GM12874 (cell line): Measurements from ENCODE around the gene FAF1.

Experiments used
- CTCF ChIP-seq: IDR thresholded peaks from 2 replicates; pipeline ENCODE4 v1.5.1; 2011; ENCODE audit warnings: low read depth, mild to moderate bottlenecking, control low read depth, low read length, moderate library complexity; ENCODE audit not compliant: insufficient read depth

FAF1 gene

GRCh38 chr1:50609508-50609907 lies 350.6 kb downstream of the FAF1 start:
- no peak for TF ChIP-seq CTCF

GRCh38 chr1:50605186-50605875 lies 354.7 kb downstream of the FAF1 start:
- peak; percentile 43; the same call in 1 of the 2 replicates for TF ChIP-seq CTCF

- TF ChIP-seq CTCF = no peak
These were observed 355.5 kb downstream of the FAF1 start for GRCh38 chr1:50604580-50604979.

- no peak for TF ChIP-seq CTCF
These were observed 356.5 kb downstream of the FAF1 start for GRCh38 chr1:50603274-50604271.

GRCh38 chr1:50599546-50599945 lies 360.5 kb downstream of the FAF1 start:
- TF ChIP-seq CTCF = no peak

GRCh38 chr1:50595874-50596273 lies 364.2 kb downstream of the FAF1 start:
- TF ChIP-seq CTCF = no peak

GRCh38 chr1:50593515-50593914 lies 366.6 kb downstream of the FAF1 start:
- TF ChIP-seq CTCF = no peak
